Activated T-helper 1 cell treated with anti-CD3 and anti-CD28 coated beads, Interleukin-2, amount 50 U/mL, for 16 hours (primary cell): ENCODE results near the gene MEP1A.
"Not testable (repeated sequence)": the region's sequence is repeated elsewhere in the genome, so short reads cannot be mapped to it uniquely, and the experiment has no call there.

ENCODE experiments used
- DNase-seq, 2 donors: peaks; one replicate each; pipeline ENCODE4 v3.0.0-alpha.2; 2020; ENCODE audit warnings: low read depth in 1 of 2, low spot score in 1 of 2

MEP1A gene

GRCh38 chr6:46774736-46775135 is 18.5 kb upstream of the MEP1A start:
- DNase-seq: not testable (repeated sequence)

- no peak for DNase-seq
These were observed 17.0 kb upstream of the MEP1A start for GRCh38 chr6:46776070-46776712.

- DNase-seq: no peak
These were observed 15.5 kb upstream of the MEP1A start for GRCh38 chr6:46777476-46778346.

GRCh38 chr6:46781478-46782378 is 11.5 kb upstream of the MEP1A start:
- DNase-seq: no peak

GRCh38 chr6:46784535-46784934 is 8.7 kb upstream of the MEP1A start:
- DNase-seq: no peak

- no peak for DNase-seq
These were observed 5.2 kb upstream of the MEP1A start for GRCh38 chr6:46787871-46788540.

GRCh38 chr6:46788791-46789190 is 4.4 kb upstream of the MEP1A start:
- no peak for DNase-seq

- no peak for DNase-seq
These were observed 3.5 kb upstream of the MEP1A start for GRCh38 chr6:46789434-46790354.

GRCh38 chr6:46790355-46790874 is 2.8 kb upstream of the MEP1A start:
- no peak for DNase-seq

- no peak for DNase-seq
These were observed 554 bp upstream of the MEP1A start for GRCh38 chr6:46792635-46793034.

GRCh38 chr6:46794068-46794467 is 879 bp downstream of the MEP1A start:
- no peak for DNase-seq

GRCh38 chr6:46795816-46796215 is 2.6 kb downstream of the MEP1A start:
- no peak for DNase-seq

GRCh38 chr6:46796848-46797580 is 3.8 kb downstream of the MEP1A start:
- DNase-seq: no peak

- no peak for DNase-seq
These were observed 6.5 kb downstream of the MEP1A start for GRCh38 chr6:46799657-46800056.

GRCh38 chr6:46808806-46809205 is 15.6 kb downstream of the MEP1A start:
- DNase-seq: no peak

- no peak for DNase-seq
These were observed 21.9 kb downstream of the MEP1A start for GRCh38 chr6:46815130-46815529.

- no peak for DNase-seq
These were observed 23.4 kb downstream of the MEP1A start for GRCh38 chr6:46816626-46817025.

- DNase-seq: no peak
These were observed 26.4 kb downstream of the MEP1A start for GRCh38 chr6:46819561-46819960.

- no peak for DNase-seq
These were observed 28.3 kb downstream of the MEP1A start for GRCh38 chr6:46821458-46821881.
